AG09309 (cell line): ENCODE measurements around the gene SCYGR8.
"Not testable (repeated sequence)": the region's sequence is repeated elsewhere in the genome, so short reads cannot be mapped to it uniquely, and the experiment has no call there.

Experiments used
- DNase-seq: peaks from one replicate; pipeline ENCODE4 v3.0.0-alpha.2; 2010; ENCODE audit warnings: low read depth
- H3K4me3 ChIP-seq: 2 replicates; pipeline ENCODE4 v1.5.1; 2011; ENCODE audit warnings: mild to moderate bottlenecking, low read depth, low read length, moderate library complexity; ENCODE audit not compliant: control insufficient read depth
- TF ChIP-seq, protein P1 (sequence below): IDR thresholded peaks from 2 replicates; pipeline ENCODE4 v1.5.1; 2011; ENCODE audit warnings: mild to moderate bottlenecking, low read depth, low read length, inconsistent platforms; ENCODE audit not compliant: insufficient read depth, control insufficient read depth; ENCODE audit errors: missing control alignments

Gene SCYGR8

DNA sequence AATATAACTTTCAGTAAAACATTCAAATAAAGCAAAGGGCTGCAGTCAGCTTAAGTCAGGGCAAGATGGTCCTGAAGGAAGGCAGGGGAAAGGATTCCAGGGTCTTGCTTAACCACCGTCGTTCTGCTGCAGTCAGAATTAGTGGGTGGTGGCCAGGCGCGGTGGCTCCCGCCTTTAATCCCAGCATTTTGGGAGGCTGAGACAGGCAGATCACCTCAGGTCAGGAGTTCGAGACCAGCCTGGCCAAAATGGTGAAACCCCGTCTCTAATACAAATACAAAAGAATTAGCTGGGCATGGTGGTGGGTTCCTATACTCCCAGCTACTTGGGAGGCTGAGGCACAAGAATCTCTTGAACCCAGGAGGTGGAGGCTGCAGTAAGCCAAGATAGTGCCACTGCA lies 34.7 kb upstream of the SCYGR8 start:
- TF ChIP-seq, protein P1, sequence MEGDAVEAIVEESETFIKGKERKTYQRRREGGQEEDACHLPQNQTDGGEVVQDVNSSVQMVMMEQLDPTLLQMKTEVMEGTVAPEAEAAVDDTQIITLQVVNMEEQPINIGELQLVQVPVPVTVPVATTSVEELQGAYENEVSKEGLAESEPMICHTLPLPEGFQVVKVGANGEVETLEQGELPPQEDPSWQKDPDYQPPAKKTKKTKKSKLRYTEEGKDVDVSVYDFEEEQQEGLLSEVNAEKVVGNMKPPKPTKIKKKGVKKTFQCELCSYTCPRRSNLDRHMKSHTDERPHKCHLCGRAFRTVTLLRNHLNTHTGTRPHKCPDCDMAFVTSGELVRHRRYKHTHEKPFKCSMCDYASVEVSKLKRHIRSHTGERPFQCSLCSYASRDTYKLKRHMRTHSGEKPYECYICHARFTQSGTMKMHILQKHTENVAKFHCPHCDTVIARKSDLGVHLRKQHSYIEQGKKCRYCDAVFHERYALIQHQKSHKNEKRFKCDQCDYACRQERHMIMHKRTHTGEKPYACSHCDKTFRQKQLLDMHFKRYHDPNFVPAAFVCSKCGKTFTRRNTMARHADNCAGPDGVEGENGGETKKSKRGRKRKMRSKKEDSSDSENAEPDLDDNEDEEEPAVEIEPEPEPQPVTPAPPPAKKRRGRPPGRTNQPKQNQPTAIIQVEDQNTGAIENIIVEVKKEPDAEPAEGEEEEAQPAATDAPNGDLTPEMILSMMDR, result no peak
- H3K4me3 ChIP-seq, result no peak overlapping the region
- no peak for DNase-seq

DNA sequence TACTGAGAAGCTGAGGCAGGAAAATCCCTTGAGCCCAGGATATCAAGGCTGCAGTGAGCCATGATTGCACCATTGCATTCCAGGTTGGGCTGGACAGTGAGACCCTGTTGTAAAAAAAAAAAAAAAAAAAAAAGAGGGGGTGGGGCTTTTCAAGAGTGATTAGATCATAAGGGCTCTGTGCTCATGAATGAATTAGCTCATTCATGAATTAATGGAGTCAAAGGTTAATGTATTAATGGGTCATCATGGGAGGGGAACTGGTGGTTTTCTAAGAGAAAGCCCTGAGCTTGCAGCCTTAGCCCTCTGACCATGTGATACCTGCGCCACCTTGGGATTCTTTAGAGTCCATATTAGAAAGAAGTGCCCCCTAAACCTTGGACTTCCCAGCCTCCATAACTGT lies 32.4 kb upstream of the SCYGR8 start:
- no peak for DNase-seq
- TF ChIP-seq, protein P1, result no peak
- H3K4me3 ChIP-seq, result no peak overlapping the region

DNA sequence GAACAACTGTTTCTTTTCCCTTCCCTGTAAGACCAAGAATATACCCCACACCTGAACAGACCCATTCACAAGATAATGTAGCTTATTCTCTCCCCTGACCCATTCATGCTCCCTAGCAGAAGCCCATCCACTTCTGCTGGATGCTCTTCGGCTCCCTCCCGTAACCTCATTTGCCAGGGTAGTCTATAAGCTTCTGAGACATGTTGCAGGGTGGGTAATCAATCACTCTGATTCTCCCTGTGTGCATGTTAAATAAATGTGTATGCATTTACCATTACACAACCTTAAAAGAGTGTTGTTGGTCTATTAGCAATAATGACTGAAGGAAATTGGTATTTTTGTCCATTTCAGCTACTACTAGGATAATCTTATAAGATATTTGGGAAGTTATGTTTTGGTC lies 29.2 kb upstream of the SCYGR8 start:
- TF ChIP-seq, protein P1, result no peak
- H3K4me3 ChIP-seq, result no peak overlapping the region
- DNase-seq, result no peak

DNA sequence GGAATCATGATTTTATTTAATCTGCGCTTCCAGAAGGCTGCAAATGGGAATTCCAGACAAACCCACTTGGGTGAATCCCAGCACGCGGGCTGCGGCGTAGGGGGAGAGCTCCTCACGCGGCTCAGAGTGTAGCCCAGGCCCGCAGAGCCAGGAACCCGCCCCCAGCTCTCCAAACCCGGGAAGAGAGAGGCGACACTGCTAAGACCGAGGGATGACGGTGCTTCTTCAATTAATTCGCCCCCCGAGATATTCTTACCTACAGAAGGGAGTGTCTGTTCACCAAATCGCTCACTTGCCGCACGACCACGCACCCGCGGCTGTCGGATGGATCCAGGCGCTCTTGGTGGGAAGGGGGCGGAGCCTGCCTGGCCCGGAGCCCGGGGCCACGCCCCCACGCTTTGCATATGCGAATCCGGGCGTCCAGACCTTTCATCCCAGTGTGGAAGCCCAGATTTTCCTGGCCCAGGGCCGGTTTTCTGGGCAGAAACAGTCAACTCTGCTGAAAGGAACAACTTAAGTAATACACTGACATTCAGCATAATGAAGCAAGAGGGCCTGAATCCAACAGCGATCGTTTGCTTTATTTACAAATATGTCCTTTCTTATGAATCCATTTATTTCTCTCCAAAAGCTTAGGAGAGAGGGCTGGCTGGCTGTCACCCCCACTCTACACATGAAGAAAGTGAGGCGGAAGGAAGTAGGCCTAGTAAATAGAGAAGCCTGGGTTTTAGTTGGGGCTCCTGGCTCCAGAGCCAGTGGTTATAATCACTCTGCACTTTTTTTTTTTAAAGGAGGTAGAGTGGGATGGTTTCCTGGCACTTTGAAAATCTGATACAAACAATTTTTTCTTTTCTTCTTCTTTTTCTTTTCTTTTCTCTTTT lies 27.8 kb upstream of the SCYGR8 start, which contains the start of gene SLC19A3:
SLC19A3 (minus strand) TSS at position 342 of the 881 bp plus-strand sequence. CDS start 15,710 bp downstream, outside the sequence.
- DNase-seq, result peak; percentile 32
- TF ChIP-seq, protein P1, result no peak
- H3K4me3 ChIP-seq, result peak within 1 kb of the TSS; percentile 44

- TF ChIP-seq, protein P1, result no peak
- DNase-seq, result no peak
- no peak overlapping the region for H3K4me3 ChIP-seq
Observed at GRCh38 chr2:227719641-227720040, 26.1 kb upstream of the SCYGR8 start.

DNA sequence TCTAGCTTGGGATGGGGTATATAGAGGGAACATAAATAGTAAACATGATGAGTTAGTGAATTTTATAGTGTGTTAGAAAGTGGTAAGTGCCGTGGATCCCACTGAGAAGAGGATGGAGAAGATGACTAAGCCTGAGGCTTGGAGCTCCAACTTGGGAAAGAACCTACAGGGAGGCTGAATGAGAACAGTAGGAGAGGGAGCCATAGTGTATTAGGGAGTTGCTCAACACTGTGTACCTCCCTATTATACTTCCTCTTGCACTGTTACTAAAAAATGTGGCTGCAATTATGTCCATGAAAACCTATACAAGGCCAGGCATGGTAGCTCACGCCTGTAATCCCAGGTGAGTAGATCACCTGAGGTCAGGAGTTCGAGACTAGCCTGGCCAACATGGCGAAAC lies 25.0 kb upstream of the SCYGR8 start:
- DNase-seq, result no peak
- TF ChIP-seq, protein P1, result no peak
- H3K4me3 ChIP-seq, result no peak overlapping the region

DNA sequence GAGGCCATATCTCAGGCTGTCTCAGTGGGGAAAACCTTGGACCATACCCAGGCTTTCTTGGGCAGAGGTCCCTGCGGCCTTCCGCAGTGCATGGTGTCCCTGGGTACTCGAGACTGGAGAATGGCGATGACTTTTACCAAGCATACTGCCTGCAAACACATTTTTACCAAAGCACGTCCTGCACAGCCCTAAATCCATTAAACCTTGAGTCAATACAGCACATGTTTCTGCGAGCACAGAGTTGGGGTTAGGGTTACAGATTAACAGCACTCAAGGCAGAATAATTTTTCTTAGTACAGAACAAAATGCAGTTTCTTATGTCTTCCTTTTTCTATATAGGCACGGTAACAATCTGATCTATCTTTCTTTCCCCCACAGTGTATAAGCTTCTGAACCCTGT lies 22.9 kb upstream of the SCYGR8 start:
- DNase-seq, H3K4me3 ChIP-seq: not testable (repeated sequence)
